HepG2 (cell line): ENCODE results near the gene SYDE2. TPM values are rescaled to one million over a fixed set of nuclear protein-coding genes. Genes with fewer than 3 reads are reported as not detected.

ENCODE experiments used
- ATAC-seq: fragments of 200-7000 bp; cut with Tn5 transposase; 3 replicates; pipeline ENCODE4 v1.9.1; 2020; ENCODE audit warnings: mild to moderate bottlenecking, moderate library complexity
- BruUV-seq: library from RNA; stranded (reverse); fragments of 400-500 nt; replicated peaks from 2 replicates; lab custom pipeline; 2021; lab: Mats Ljungman, UMichigan
- CTCF ChIA-PET: fragments of 300-600 bp; formaldehyde crosslinking; extraction: SDS; loops from one replicate; lab custom pipeline; 2021; ENCODE audit warnings: low total read pairs, inconsistent platforms, low intra/inter-chr PET ratio; lab: Yijun Ruan, JAX
- POLR2A ChIA-PET: fragments of 350-600 bp; sonication (Branson Sonifier 250); formaldehyde crosslinking; loops from one replicate; lab custom pipeline; 2020; ENCODE audit warnings: antibody characterized with exemption, inconsistent platforms; lab: Yijun Ruan, JAX
- DNase-seq: peaks from one replicate; pipeline ENCODE4 v3.0.0-alpha.2; 2015; ENCODE audit warnings: low spot score
- FAIRE-seq: peaks from 3 replicates; lab custom pipeline; 2011; peaks lifted over from hg19 to GRCh38; lab: Jason Lieb, UNC
- H2AFZ ChIP-seq: one replicate; pipeline ENCODE4 v1.6.1; 2011; ENCODE audit warnings: low read length, inconsistent platforms
- H3K27ac ChIP-seq: fragments of 300-600 bp; 3 replicates; pipeline ENCODE4 v1.8.0; 2011; ENCODE audit warnings: mixed run types, mild to moderate bottlenecking, mixed read lengths, low read length, inconsistent platforms; ENCODE audit not compliant: insufficient read depth; ENCODE audit errors: extremely low read length
- H3K27me3 ChIP-seq, 2 experiments: fragments of 200-600 bp in 1 of 2; 2 replicates in 1 of 2; 3 replicates in 1 of 2; pipeline versions ENCODE4 v1.6.0 to v1.8.0; 2011; ENCODE audit warnings: low read length in 2 of 2, mild to moderate bottlenecking in 2 of 2, moderate library complexity in 2 of 2, inconsistent platforms in 1 of 2; ENCODE audit not compliant: insufficient read depth in 2 of 2, control insufficient read depth in 1 of 2
- H3K36me3 ChIP-seq, 2 experiments: fragments of 200-600 bp in 1 of 2; replicated peaks in 1 of 2; 2 replicates in 1 of 2; 3 replicates in 1 of 2; pipeline versions ENCODE4 v1.5.1 to v1.8.0; 2011; ENCODE audit warnings: low read length in 2 of 2, inconsistent platforms in 1 of 2; ENCODE audit not compliant: insufficient read depth in 2 of 2, control insufficient read depth in 1 of 2
- H3K4me1 ChIP-seq: 2 replicates; pipeline ENCODE4 v1.5.1; 2012; ENCODE audit warnings: low read length, inconsistent platforms; ENCODE audit not compliant: insufficient read depth
- H3K4me2 ChIP-seq: 2 replicates; pipeline ENCODE4 v1.6.0; 2011; ENCODE audit warnings: low read depth, low read length, inconsistent platforms
- H3K4me3 ChIP-seq, 3 experiments: fragments of 200-600 bp in 1 of 3; sonication (generic), shearing (Covaris generic) in 1 of 3; replicated peaks in 1 of 3; 2 replicates each; pipeline ENCODE4 v1.5.1; 2011 to 2016; ENCODE audit warnings: low read length in 3 of 3, inconsistent platforms in 2 of 3, low read depth in 2 of 3, mild to moderate bottlenecking in 2 of 3, control low read depth in 1 of 3, mixed read lengths in 1 of 3; ENCODE audit not compliant: insufficient read depth in 1 of 3
- H3K79me2 ChIP-seq: one replicate; pipeline ENCODE4 v1.6.1; 2011; ENCODE audit warnings: low read length, inconsistent platforms; ENCODE audit not compliant: insufficient read depth
- H3K9ac ChIP-seq: 2 replicates; pipeline ENCODE4 v1.6.0; 2011; ENCODE audit warnings: mild to moderate bottlenecking, low read depth, low read length, inconsistent platforms; ENCODE audit not compliant: insufficient read depth
- H3K9me3 ChIP-seq: 2 replicates; pipeline ENCODE4 v1.5.1; 2012; ENCODE audit warnings: mild to moderate bottlenecking, low read length
- H4K20me1 ChIP-seq: 2 replicates; pipeline ENCODE4 v1.6.0; 2011; ENCODE audit warnings: inconsistent platforms, mild to moderate bottlenecking, low read length, moderate library complexity; ENCODE audit not compliant: insufficient read depth
- FOSL1 ChIP-seq: sonication (generic); formaldehyde crosslinking; IDR thresholded peaks from 2 replicates; pipeline ENCODE4 v1.9.0; 2021; ENCODE audit warnings: missing genetic modification reagents, borderline replicate concordance
- ZBTB7A ChIP-seq: sonication (generic); formaldehyde crosslinking; IDR thresholded peaks from 2 replicates; pipeline ENCODE4 v1.8.0; 2022; ENCODE audit warnings: mild to moderate bottlenecking, missing genetic modification reagents
- ZNF101 ChIP-seq: sonication (generic); formaldehyde crosslinking; IDR thresholded peaks from 2 replicates; pipeline ENCODE4 v1.4.0; 2020; ENCODE audit warnings: mild to moderate bottlenecking, low read depth, missing genetic modification reagents, borderline replicate concordance
- ZNF274 ChIP-seq: sonication (generic); formaldehyde crosslinking; IDR thresholded peaks from 2 replicates; pipeline ENCODE4 v1.5.1; 2020; ENCODE audit warnings: mild to moderate bottlenecking, missing genetic modification reagents
- ZNF451 ChIP-seq: sonication (generic); formaldehyde crosslinking; IDR thresholded peaks from 2 replicates; pipeline ENCODE4 v1.5.0; 2020; ENCODE audit warnings: mild to moderate bottlenecking, missing genetic modification reagents
- ZNF557 ChIP-seq: sonication (generic); formaldehyde crosslinking; IDR thresholded peaks from 2 replicates; pipeline ENCODE4 v1.4.0; 2020; ENCODE audit warnings: missing genetic modification reagents
- ZNF609 ChIP-seq: sonication (generic); formaldehyde crosslinking; IDR thresholded peaks from 2 replicates; pipeline ENCODE4 v1.4.0; 2020; ENCODE audit warnings: mild to moderate bottlenecking, missing genetic modification reagents, borderline replicate concordance
- WGBS: methylation state at CpG from one replicate; pipeline ENCODE4 v1.1.6; 2017; ENCODE audit warnings: low lambda C conversion rate; 5-methylcytosine and 5-hydroxymethylcytosine counted together
- in situ Hi-C: cut with HindIII; loops from 2 replicates; pipeline ENCODE4 v1.10.0; 2017; ENCODE audit warnings: low pct_unique_long_range_greater_than_20kb; ENCODE audit not compliant: extremely low pct_ligation_motif_present
- intact Hi-C: fragments of 100-400 bp; cut with micrococcal nuclease; formaldehyde crosslinking; loops from one replicate; pipeline ENCODE4 v1.10.0; 2022; ENCODE audit not compliant: unreplicated experiment
- polyA plus RNA-seq, 8 experiments: library from polyadenylated mRNA; depleted of rRNA in 3 of 8; stranded (reverse) in 7 of 8; unstranded in 1 of 8; fragments of >200 nt; fragmentation: Illumina TruSeq in 4 of 8; extraction: Trizol in 4 of 8; gene quantifications; 2 replicates each; pipeline versions ENCODE4 v1.2.1 to v1.2.3, GENCODE V29; 2011 to 2016; ENCODE audit warnings: low read depth in 4 of 8, missing spikeins in 1 of 8, mixed read lengths in 1 of 8; ENCODE audit not compliant: insufficient read depth in 1 of 8
- total RNA-seq, 5 experiments: library from RNA; depleted of rRNA; stranded (reverse); fragments of >200 nt; fragmentation: Illumina TruSeq; extraction: Trizol; gene quantifications; 2 replicates each; pipeline ENCODE4 v1.2.3, GENCODE V29; 2016; ENCODE audit warnings: low read depth in 1 of 5
- TF ChIP-seq, protein P1 (sequence below): sonication (generic); formaldehyde crosslinking; IDR thresholded peaks from 2 replicates; pipeline ENCODE4 v1.9.0; 2021; ENCODE audit warnings: missing genetic modification reagents, borderline replicate concordance
- TF ChIP-seq, protein P2 (sequence below): sonication (generic); formaldehyde crosslinking; IDR thresholded peaks from 2 replicates; pipeline ENCODE4 v1.4.0; 2020; ENCODE audit warnings: missing genetic modification reagents
- TF ChIP-seq, protein P3 (sequence below): sonication (generic); formaldehyde crosslinking; IDR thresholded peaks from 2 replicates; pipeline ENCODE4 v1.5.0; 2020; ENCODE audit warnings: missing genetic modification reagents

SYDE2 gene
- total and polyA plus RNA-seq, 2 of the 13 experiments (the other 11 are each of a cell fraction or from before 2014, with no cell fraction given): 1.8 to 5.3 TPM

DNA sequence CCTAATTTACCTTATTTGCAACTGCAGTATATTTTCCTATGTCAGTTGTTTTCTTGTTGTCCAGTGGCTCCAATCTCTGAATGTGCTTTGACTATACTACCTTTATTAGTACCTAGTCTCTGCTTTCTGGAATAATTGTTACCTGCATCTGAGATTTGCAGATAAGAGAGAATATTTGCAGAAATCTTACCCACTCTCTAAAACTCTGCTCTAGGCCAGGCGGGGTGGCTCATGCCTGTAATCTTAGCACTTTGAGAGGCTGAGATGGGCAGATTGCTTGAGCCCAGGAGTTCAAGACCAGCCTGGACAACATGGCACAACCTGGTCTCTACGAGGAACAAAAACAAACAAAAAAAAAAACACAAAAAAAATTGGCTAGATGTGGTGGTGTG is 2.0 kb upstream of the SYDE2 start:
- FAIRE-seq (no peak), ATAC-seq (no peak), DNase-seq (no peak)
- BruUV-seq: no TSS peak
- Histone ChIP-seq H4K20me1 (no peaks in the 10 kb centered on the region), H3K4me2 (no peak overlapping the region), H3K27ac (no peak overlapping the region), H3K79me2 (peaks cover 25% of the 10 kb centered on the region), H3K9ac (no peak overlapping the region), H3K36me3 (no peaks in the 10 kb centered on the region), H3K9me3 (no peaks in the 10 kb centered on the region), H2AFZ (no peak overlapping the region), H3K4me1 (peaks cover 19% of the 10 kb centered on the region), H3K27me3 (no peaks in the 10 kb centered on the region; a peak in 1 of 5 replicates), H3K4me3 (no peak overlapping the region)
- in situ Hi-C loops: no loop called here
- 47% methylated on average over 2 of the region's 2 CpGs for WGBS
- intact Hi-C loops: no loop called here
- POLR2A ChIA-PET: no interaction called here
- CTCF ChIA-PET: no interaction called here
- TF ChIP-seq ZNF451 (CRISPR knock-in tag) (no peak), ZNF274 (CRISPR knock-in tag) (no peak), ZBTB7A (no peak), ZNF609 (CRISPR knock-in tag) (no peak), ZNF557 (CRISPR knock-in tag) (no peak), ZNF101 (CRISPR knock-in tag) (no peak), FOSL1 (no peak)
- TF ChIP-seq, protein P1, sequence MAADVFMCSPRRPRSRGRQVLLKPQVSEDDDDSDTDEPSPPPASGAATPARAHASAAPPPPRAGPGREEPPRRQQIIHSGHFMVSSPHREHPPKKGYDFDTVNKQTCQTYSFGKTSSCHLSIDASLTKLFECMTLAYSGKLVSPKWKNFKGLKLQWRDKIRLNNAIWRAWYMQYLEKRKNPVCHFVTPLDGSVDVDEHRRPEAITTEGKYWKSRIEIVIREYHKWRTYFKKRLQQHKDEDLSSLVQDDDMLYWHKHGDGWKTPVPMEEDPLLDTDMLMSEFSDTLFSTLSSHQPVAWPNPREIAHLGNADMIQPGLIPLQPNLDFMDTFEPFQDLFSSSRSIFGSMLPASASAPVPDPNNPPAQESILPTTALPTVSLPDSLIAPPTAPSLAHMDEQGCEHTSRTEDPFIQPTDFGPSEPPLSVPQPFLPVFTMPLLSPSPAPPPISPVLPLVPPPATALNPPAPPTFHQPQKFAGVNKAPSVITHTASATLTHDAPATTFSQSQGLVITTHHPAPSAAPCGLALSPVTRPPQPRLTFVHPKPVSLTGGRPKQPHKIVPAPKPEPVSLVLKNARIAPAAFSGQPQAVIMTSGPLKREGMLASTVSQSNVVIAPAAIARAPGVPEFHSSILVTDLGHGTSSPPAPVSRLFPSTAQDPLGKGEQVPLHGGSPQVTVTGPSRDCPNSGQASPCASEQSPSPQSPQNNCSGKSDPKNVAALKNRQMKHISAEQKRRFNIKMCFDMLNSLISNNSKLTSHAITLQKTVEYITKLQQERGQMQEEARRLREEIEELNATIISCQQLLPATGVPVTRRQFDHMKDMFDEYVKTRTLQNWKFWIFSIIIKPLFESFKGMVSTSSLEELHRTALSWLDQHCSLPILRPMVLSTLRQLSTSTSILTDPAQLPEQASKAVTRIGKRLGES (CRISPR knock-in tag): no peak
- TF ChIP-seq, protein P2, sequence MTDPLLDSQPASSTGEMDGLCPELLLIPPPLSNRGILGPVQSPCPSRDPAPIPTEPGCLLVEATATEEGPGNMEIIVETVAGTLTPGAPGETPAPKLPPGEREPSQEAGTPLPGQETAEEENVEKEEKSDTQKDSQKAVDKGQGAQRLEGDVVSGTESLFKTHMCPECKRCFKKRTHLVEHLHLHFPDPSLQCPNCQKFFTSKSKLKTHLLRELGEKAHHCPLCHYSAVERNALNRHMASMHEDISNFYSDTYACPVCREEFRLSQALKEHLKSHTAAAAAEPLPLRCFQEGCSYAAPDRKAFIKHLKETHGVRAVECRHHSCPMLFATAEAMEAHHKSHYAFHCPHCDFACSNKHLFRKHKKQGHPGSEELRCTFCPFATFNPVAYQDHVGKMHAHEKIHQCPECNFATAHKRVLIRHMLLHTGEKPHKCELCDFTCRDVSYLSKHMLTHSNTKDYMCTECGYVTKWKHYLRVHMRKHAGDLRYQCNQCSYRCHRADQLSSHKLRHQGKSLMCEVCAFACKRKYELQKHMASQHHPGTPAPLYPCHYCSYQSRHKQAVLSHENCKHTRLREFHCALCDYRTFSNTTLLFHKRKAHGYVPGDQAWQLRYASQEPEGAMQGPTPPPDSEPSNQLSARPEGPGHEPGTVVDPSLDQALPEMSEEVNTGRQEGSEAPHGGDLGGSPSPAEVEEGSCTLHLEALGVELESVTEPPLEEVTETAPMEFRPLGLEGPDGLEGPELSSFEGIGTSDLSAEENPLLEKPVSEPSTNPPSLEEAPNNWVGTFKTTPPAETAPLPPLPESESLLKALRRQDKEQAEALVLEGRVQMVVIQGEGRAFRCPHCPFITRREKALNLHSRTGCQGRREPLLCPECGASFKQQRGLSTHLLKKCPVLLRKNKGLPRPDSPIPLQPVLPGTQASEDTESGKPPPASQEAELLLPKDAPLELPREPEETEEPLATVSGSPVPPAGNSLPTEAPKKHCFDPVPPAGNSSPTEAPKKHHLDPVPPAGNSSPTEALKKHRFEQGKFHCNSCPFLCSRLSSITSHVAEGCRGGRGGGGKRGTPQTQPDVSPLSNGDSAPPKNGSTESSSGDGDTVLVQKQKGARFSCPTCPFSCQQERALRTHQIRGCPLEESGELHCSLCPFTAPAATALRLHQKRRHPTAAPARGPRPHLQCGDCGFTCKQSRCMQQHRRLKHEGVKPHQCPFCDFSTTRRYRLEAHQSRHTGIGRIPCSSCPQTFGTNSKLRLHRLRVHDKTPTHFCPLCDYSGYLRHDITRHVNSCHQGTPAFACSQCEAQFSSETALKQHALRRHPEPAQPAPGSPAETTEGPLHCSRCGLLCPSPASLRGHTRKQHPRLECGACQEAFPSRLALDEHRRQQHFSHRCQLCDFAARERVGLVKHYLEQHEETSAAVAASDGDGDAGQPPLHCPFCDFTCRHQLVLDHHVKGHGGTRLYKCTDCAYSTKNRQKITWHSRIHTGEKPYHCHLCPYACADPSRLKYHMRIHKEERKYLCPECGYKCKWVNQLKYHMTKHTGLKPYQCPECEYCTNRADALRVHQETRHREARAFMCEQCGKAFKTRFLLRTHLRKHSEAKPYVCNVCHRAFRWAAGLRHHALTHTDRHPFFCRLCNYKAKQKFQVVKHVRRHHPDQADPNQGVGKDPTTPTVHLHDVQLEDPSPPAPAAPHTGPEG (CRISPR knock-in tag): no peak
- TF ChIP-seq, protein P3, sequence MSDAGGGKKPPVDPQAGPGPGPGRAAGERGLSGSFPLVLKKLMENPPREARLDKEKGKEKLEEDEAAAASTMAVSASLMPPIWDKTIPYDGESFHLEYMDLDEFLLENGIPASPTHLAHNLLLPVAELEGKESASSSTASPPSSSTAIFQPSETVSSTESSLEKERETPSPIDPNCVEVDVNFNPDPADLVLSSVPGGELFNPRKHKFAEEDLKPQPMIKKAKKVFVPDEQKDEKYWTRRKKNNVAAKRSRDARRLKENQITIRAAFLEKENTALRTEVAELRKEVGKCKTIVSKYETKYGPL (CRISPR knock-in tag): no peak
